ENCODE results near the gene PRKAR2A. TPM values are rescaled to one million over a fixed set of nuclear protein-coding genes. Genes with fewer than 3 reads are reported as not detected.

Gene PRKAR2A
- total and polyA plus RNA-seq, 2 donors, result 7.5 to 8.0 TPM

GRCh38 chr3:48715174-48715800, 132.4 kb downstream of the PRKAR2A start:
- Histone ChIP-seq H3K9me3 (ENCODE audit: control insufficient read depth in 2 of 2, insufficient read depth in 1 of 2, low read length in 1 of 2) (no peaks in the 10 kb centered on the region), H3K36me3 (ENCODE audit: control insufficient read depth in 2 of 2, insufficient read depth in 2 of 2, low read length in 1 of 2) (peaks cover 26 to 46% of the 10 kb centered on the region in 2 donors), H3K4me3 (ENCODE audit: low read length in 2 of 2) (peak overlapping the region; percentile 80 to 100), H3K4me1 (ENCODE audit: control insufficient read depth in 2 of 2, insufficient read depth in 2 of 2, low read length in 2 of 2) (peaks cover 11 to 29% of the 10 kb centered on the region in 2 donors), H3K27ac (ENCODE audit: low read depth in 1 of 2, low read length in 1 of 2) (no peak overlapping the region), H3K27me3 (ENCODE audit: control insufficient read depth in 2 of 2, insufficient read depth in 1 of 2, low read length in 1 of 2) (no peaks in the 10 kb centered on the region)
- no peak for DNase-seq (ENCODE audit: low read depth in 6 of 9, low spot score in 9 of 9)

- H3K27ac ChIP-seq (ENCODE audit: low read depth in 1 of 2, low read length in 1 of 2), result no peak overlapping the region
- peaks cover 53 to 77% of the 10 kb centered on the region in 2 donors for H3K36me3 ChIP-seq (ENCODE audit: control insufficient read depth in 2 of 2, insufficient read depth in 2 of 2, low read length in 1 of 2)
- no peak for DNase-seq (ENCODE audit: low read depth in 6 of 9, low spot score in 9 of 9)
Measured at GRCh38 chr3:48711727-48712126, 135.9 kb downstream of the PRKAR2A start.

GRCh38 chr3:48709051-48709461, 138.6 kb downstream of the PRKAR2A start:
- Histone ChIP-seq H3K27me3 (ENCODE audit: control insufficient read depth in 2 of 2, insufficient read depth in 1 of 2, low read length in 1 of 2) (no peaks in the 10 kb centered on the region), H3K4me1 (ENCODE audit: control insufficient read depth in 2 of 2, insufficient read depth in 2 of 2, low read length in 2 of 2) (peaks cover 3 to 10% of the 10 kb centered on the region in 2 donors), H3K9me3 (ENCODE audit: control insufficient read depth in 2 of 2, insufficient read depth in 1 of 2, low read length in 1 of 2) (no peaks in the 10 kb centered on the region), H3K4me3 (ENCODE audit: low read length in 2 of 2) (no peak overlapping the region), H3K27ac (ENCODE audit: low read depth in 1 of 2, low read length in 1 of 2) (no peak overlapping the region), H3K36me3 (ENCODE audit: control insufficient read depth in 2 of 2, insufficient read depth in 2 of 2, low read length in 1 of 2) (peaks cover 60 to 85% of the 10 kb centered on the region in 2 donors)
- DNase-seq (ENCODE audit: low read depth in 6 of 9, low spot score in 9 of 9), result no peak
- WGBS, result 93% methylated on average over 7 of the region's 7 CpGs

More at GRCh38 chr3:48711727-48712126, 135.9 kb downstream of the PRKAR2A start:
- Histone ChIP-seq H3K27me3 (ENCODE audit: control insufficient read depth in 2 of 2, insufficient read depth in 1 of 2, low read length in 1 of 2) (no peaks in the 10 kb centered on the region), H3K9me3 (ENCODE audit: control insufficient read depth in 2 of 2, insufficient read depth in 1 of 2, low read length in 1 of 2) (no peaks in the 10 kb centered on the region), H3K4me1 (ENCODE audit: control insufficient read depth in 2 of 2, insufficient read depth in 2 of 2, low read length in 2 of 2) (peaks cover 11 to 24% of the 10 kb centered on the region in 2 donors), H3K4me3 (ENCODE audit: low read length in 2 of 2) (no peak overlapping the region)
- WGBS, result 96% methylated on average over 2 of the region's 2 CpGs

GRCh38 chr3:48708481-48708889, 139.2 kb downstream of the PRKAR2A start:
- Histone ChIP-seq H3K27ac (ENCODE audit: low read depth in 1 of 2, low read length in 1 of 2) (no peak overlapping the region), H3K4me1 (ENCODE audit: control insufficient read depth in 2 of 2, insufficient read depth in 2 of 2, low read length in 2 of 2) (peaks cover 3 to 8% of the 10 kb centered on the region in 2 donors), H3K36me3 (ENCODE audit: control insufficient read depth in 2 of 2, insufficient read depth in 2 of 2, low read length in 1 of 2) (peaks cover 60 to 80% of the 10 kb centered on the region in 2 donors), H3K27me3 (ENCODE audit: control insufficient read depth in 2 of 2, insufficient read depth in 1 of 2, low read length in 1 of 2) (no peaks in the 10 kb centered on the region), H3K9me3 (ENCODE audit: control insufficient read depth in 2 of 2, insufficient read depth in 1 of 2, low read length in 1 of 2) (no peaks in the 10 kb centered on the region), H3K4me3 (ENCODE audit: low read length in 2 of 2) (no peak overlapping the region)
- WGBS, result 92% methylated on average over 2 of the region's 2 CpGs
- DNase-seq (ENCODE audit: low read depth in 6 of 9, low spot score in 9 of 9), result no peak

- no peak overlapping the region for H3K4me3 ChIP-seq (ENCODE audit: low read length in 2 of 2)
- H3K27me3 ChIP-seq (ENCODE audit: control insufficient read depth in 2 of 2, insufficient read depth in 1 of 2, low read length in 1 of 2), result no peaks in the 10 kb centered on the region
- H3K36me3 ChIP-seq (ENCODE audit: control insufficient read depth in 2 of 2, insufficient read depth in 2 of 2, low read length in 1 of 2), result peaks cover 59 to 76% of the 10 kb centered on the region in 2 donors
- no peaks in the 10 kb centered on the region for H3K9me3 ChIP-seq (ENCODE audit: control insufficient read depth in 2 of 2, insufficient read depth in 1 of 2, low read length in 1 of 2)
- 96% methylated on average over 5 of the region's 5 CpGs for WGBS
- H3K27ac ChIP-seq (ENCODE audit: low read depth in 1 of 2, low read length in 1 of 2), result no peak overlapping the region
- H3K4me1 ChIP-seq (ENCODE audit: control insufficient read depth in 2 of 2, insufficient read depth in 2 of 2, low read length in 2 of 2), result peaks cover 2 to 3% of the 10 kb centered on the region in 2 donors
- DNase-seq (ENCODE audit: low read depth in 6 of 9, low spot score in 9 of 9), result no peak
Measured at GRCh38 chr3:48707157-48707556, 140.5 kb downstream of the PRKAR2A start.

GRCh38 chr3:48702320-48702920, 145.3 kb downstream of the PRKAR2A start:
- no peaks in the 10 kb centered on the region for H3K4me1 ChIP-seq (ENCODE audit: control insufficient read depth in 2 of 2, insufficient read depth in 2 of 2, low read length in 2 of 2)

GRCh38 chr3:48700731-48701405, 146.8 kb downstream of the PRKAR2A start:
- no peaks in the 10 kb centered on the region for H3K4me1 ChIP-seq (ENCODE audit: control insufficient read depth in 2 of 2, insufficient read depth in 2 of 2, low read length in 2 of 2)
- H3K4me3 ChIP-seq (ENCODE audit: low read length in 2 of 2), result no peak overlapping the region
- no peak for DNase-seq (ENCODE audit: low read depth in 6 of 9, low spot score in 9 of 9)
- H3K27ac ChIP-seq (ENCODE audit: low read depth in 1 of 2, low read length in 1 of 2), result no peak overlapping the region
- no peaks in the 10 kb centered on the region for H3K9me3 ChIP-seq (ENCODE audit: control insufficient read depth in 2 of 2, insufficient read depth in 1 of 2, low read length in 1 of 2)
- peaks cover 32 to 71% of the 10 kb centered on the region in 2 donors for H3K36me3 ChIP-seq (ENCODE audit: control insufficient read depth in 2 of 2, insufficient read depth in 2 of 2, low read length in 1 of 2)
- H3K27me3 ChIP-seq (ENCODE audit: control insufficient read depth in 2 of 2, insufficient read depth in 1 of 2, low read length in 1 of 2), result no peaks in the 10 kb centered on the region
- WGBS, result 98% methylated on average over 11 of the region's 11 CpGs

More at GRCh38 chr3:48702320-48702920, 145.3 kb downstream of the PRKAR2A start:
- no peak for DNase-seq (ENCODE audit: low read depth in 6 of 9, low spot score in 9 of 9)
- Histone ChIP-seq H3K27me3 (ENCODE audit: control insufficient read depth in 2 of 2, insufficient read depth in 1 of 2, low read length in 1 of 2) (no peaks in the 10 kb centered on the region), H3K27ac (ENCODE audit: low read depth in 1 of 2, low read length in 1 of 2) (no peak overlapping the region), H3K36me3 (ENCODE audit: control insufficient read depth in 2 of 2, insufficient read depth in 2 of 2, low read length in 1 of 2) (peaks cover 37 to 72% of the 10 kb centered on the region in 2 donors), H3K4me3 (ENCODE audit: low read length in 2 of 2) (no peak overlapping the region), H3K9me3 (ENCODE audit: control insufficient read depth in 2 of 2, insufficient read depth in 1 of 2, low read length in 1 of 2) (no peaks in the 10 kb centered on the region)
- 95% methylated on average over 6 of the region's 6 CpGs for WGBS

- Histone ChIP-seq H3K27me3 (ENCODE audit: control insufficient read depth in 2 of 2, insufficient read depth in 1 of 2, low read length in 1 of 2) (no peaks in the 10 kb centered on the region), H3K9me3 (ENCODE audit: control insufficient read depth in 2 of 2, insufficient read depth in 1 of 2, low read length in 1 of 2) (no peaks in the 10 kb centered on the region), H3K4me3 (ENCODE audit: low read length in 2 of 2) (no peak overlapping the region), H3K27ac (ENCODE audit: low read depth in 1 of 2, low read length in 1 of 2) (no peak overlapping the region), H3K36me3 (ENCODE audit: control insufficient read depth in 2 of 2, insufficient read depth in 2 of 2, low read length in 1 of 2) (peaks cover 50 to 77% of the 10 kb centered on the region in 2 donors), H3K4me1 (ENCODE audit: control insufficient read depth in 2 of 2, insufficient read depth in 2 of 2, low read length in 2 of 2) (no peaks in the 10 kb centered on the region)
- WGBS, result 99% methylated on average over 8 of the region's 8 CpGs
- no peak for DNase-seq (ENCODE audit: low read depth in 6 of 9, low spot score in 9 of 9)
Measured at GRCh38 chr3:48698891-48699290, 148.8 kb downstream of the PRKAR2A start.

GRCh38 chr3:48697952-48698351, 149.7 kb downstream of the PRKAR2A start:
- no peak overlapping the region for H3K27ac ChIP-seq (ENCODE audit: low read depth in 1 of 2, low read length in 1 of 2)
- no peak for DNase-seq (ENCODE audit: low read depth in 6 of 9, low spot score in 9 of 9)
- peaks cover 57 to 85% of the 10 kb centered on the region in 2 donors for H3K36me3 ChIP-seq (ENCODE audit: control insufficient read depth in 2 of 2, insufficient read depth in 2 of 2, low read length in 1 of 2)
- H3K9me3 ChIP-seq (ENCODE audit: control insufficient read depth in 2 of 2, insufficient read depth in 1 of 2, low read length in 1 of 2), result no peaks in the 10 kb centered on the region
- no peaks in the 10 kb centered on the region for H3K4me1 ChIP-seq (ENCODE audit: control insufficient read depth in 2 of 2, insufficient read depth in 2 of 2, low read length in 2 of 2)
- no peak overlapping the region for H3K4me3 ChIP-seq (ENCODE audit: low read length in 2 of 2)
- 98% methylated on average over 3 of the region's 3 CpGs for WGBS
- no peaks in the 10 kb centered on the region for H3K27me3 ChIP-seq (ENCODE audit: control insufficient read depth in 2 of 2, insufficient read depth in 1 of 2, low read length in 1 of 2)
